Suppressor macrophage treated with lipopolysaccharide for 4 hours (primary cell): ENCODE data around the gene TUBA1A.
"Not testable (repeated sequence)": the region's sequence is repeated elsewhere in the genome, so short reads cannot be mapped to it uniquely, and the experiment has no call there.

Experiments
- DNase-seq: peaks from one replicate; pipeline ENCODE4 v3.0.0-alpha.2; 2020

Gene TUBA1A

DNA sequence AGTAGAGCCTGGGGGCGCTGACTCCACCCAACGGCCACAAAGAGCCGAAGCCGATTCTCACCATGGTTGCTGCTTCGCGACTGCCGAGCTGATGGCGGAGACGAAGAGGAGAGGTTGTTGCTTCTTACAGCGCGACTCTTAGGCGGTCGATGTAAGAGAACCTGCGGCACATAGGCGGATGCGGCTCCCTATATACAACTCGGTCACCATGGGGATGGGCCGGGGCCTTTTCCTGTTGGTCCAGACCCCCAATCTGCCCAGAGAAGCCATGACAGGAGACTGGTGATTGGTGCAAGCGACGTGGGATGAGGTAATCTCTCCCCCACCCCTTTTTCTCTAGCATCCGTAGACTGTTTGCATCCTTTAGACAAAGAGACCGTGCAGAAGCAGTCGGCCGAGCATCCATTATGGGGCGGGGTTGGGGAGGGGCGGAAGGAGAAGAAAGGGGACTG is at the start of gene TUBA1A:
TSS of gene TUBA1A (minus strand) at position 165 of the 452 bp plus-strand sequence. CDS start at position 64, 101 bp downstream.
- DNase-seq: peak; percentile 93

DNA sequence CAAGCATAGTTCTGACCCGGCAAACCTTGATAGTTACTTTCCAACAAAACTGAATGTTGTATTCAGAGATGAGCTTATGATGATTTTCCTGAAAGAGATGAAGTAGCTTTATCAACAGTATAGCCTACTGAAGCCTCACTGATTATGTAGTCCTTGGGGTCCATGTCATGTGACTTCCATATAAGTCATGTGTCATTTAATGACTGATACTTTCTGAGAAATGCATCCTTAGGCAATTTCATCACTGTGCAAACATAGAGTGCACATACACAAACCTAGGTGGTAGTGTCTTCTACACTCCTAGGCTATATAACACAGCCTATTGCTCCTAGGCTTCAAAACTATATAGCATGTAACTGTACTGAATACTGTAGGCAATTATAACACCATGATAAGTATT is 47.5 kb upstream of the TUBA1A start:
- peak; percentile 42 for DNase-seq

- DNase-seq: peak; percentile 97
Observed at GRCh38 chr12:49233842-49234526, 45.1 kb upstream of the TUBA1A start.

GRCh38 chr12:49232940-49233841 is 44.3 kb upstream of the TUBA1A start:
- peak; percentile 42 for DNase-seq

GRCh38 chr12:49231878-49232655 is 43.2 kb upstream of the TUBA1A start:
- DNase-seq: no peak

DNA sequence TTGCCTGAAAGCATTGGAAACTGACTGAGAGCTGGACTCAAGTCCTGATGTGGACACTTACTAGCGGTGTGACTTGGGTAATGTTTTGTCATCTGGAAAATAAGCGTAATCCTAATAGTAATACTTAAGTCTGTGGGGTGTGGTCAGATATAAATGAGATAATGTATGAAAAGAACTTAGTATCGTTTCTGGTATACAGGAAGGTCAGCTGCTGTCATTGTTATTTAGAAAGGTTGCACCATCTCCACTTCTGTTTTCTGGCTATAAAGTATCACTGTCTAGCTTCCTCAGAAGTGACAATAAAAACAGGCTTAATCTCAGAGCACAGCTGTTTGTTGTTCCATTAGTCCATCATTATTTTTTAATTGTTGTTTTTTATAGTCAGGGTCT is 41.9 kb upstream of the TUBA1A start:
- DNase-seq: peak; percentile 96

GRCh38 chr12:49230176-49230804 is 41.4 kb upstream of the TUBA1A start:
- DNase-seq: no peak

DNA sequence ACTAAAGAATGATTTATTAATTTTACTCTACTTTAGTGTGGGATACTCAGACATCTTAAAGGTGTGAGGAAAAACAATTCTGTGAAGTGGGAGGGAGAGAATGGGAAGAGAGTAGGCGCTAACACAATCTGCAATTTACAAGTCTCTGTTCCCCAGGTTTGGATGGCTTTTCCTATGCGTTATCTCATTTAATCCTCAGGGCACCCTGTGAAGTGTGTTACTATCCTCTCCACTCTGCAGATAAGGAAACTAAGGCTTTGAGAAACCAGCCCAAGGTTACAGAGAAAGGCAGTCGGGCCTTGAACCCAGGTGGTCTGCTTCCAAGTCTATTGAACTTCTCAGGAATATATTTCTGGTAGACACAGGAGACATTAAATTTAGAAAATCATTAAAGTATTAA is 39.8 kb upstream of the TUBA1A start:
- no peak for DNase-seq

- DNase-seq: no peak
Observed at GRCh38 chr12:49227713-49228112, 38.8 kb upstream of the TUBA1A start.

DNA sequence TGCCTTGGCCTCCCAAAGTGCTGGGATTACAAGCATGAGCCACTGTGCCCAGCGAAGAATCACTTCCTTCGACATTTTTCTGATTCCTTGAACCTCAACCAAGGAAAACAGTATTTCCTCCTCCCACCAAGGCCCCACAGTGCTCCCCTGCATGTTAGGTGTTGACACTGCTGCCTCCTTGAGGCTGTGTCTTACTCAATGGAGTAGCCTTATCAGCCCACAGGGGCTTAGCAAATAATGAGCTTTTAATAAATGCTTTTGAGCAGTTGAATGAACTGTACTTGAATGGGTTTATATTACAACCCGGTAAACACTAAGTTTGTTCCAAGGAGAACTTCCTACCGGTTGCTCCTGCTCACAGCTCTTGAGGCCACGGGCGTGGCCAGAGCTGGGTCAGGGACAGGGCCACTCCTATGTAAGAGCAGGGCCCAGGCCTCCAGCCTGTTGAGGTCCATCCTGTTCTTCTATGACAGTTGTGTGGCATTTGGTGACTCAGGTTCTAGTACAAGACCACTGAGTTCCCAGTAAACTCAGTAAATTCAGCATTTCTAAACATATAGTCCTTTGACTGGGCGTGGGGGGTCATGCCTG is 36.8 kb upstream of the TUBA1A start:
- peak; percentile 31 for DNase-seq

- peak; percentile 36 for DNase-seq
Observed at GRCh38 chr12:49223590-49224369, 34.9 kb upstream of the TUBA1A start.

DNA sequence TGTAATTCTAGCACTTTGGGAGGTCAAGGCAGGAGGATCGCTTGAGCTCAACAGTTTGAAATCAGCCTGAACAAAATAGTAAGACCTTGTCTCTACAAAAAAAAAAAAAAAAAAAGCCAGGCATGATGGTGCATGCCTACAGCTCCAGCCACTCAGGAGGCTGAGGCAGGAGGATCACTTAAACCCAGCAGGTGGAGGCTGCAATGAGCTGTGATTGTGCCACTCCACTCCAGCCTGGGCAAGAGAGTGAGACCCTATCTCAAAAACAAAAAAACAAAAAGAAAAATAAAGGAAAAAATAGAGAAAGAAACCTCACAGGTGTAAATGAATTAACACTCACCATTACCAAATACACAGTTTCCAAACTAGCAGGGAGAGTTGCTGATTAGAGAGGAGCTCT is 34.2 kb upstream of the TUBA1A start:
- no peak for DNase-seq

GRCh38 chr12:49220972-49221371 is 32.1 kb upstream of the TUBA1A start:
- DNase-seq: no peak

- no peak for DNase-seq
Observed at GRCh38 chr12:49219417-49220026, 30.6 kb upstream of the TUBA1A start.

GRCh38 chr12:49212572-49212971 is 23.7 kb upstream of the TUBA1A start:
- no peak for DNase-seq

- not testable (repeated sequence) for DNase-seq
Observed at GRCh38 chr12:49210703-49211102, 21.8 kb upstream of the TUBA1A start.

DNA sequence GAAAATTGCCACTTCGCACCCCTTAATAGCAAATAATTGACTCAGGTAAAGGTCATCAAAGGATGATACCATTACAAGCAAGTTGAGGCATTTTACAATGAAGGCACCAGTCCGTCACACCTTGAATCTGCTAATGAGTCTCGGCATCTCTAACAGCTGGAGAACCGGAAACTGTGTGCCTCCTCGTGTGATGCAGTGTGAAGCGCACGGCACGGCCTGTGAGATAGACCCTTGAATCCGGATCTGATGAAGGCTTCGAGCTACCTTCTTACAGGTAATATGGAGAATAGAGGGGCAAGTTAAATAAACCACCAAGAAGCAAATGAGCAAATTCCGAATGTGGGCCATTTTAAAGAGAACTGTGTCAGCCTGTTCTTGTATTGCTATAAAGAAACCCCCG is 19.8 kb upstream of the TUBA1A start:
- DNase-seq: no peak

GRCh38 chr12:49208146-49208545 is 19.3 kb upstream of the TUBA1A start:
- DNase-seq: no peak

DNA sequence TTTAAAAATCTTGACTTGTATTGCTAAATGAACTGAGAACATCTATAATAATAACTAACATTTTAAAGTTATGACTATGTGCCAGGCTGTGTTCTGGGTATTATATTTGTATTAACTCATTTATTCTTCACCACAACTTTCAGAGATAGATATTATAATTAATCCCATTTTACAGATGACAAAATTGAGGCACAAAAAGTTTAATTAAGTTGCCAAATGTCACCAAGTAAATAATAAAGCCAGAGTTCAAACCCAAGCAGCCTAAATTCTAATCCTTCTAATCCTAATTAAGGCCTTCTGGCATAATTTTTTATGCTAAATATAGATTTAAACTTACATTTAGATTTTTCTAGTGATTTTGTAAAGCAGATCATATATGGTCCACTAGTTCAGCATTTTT is 17.5 kb upstream of the TUBA1A start:
- DNase-seq: no peak

DNA sequence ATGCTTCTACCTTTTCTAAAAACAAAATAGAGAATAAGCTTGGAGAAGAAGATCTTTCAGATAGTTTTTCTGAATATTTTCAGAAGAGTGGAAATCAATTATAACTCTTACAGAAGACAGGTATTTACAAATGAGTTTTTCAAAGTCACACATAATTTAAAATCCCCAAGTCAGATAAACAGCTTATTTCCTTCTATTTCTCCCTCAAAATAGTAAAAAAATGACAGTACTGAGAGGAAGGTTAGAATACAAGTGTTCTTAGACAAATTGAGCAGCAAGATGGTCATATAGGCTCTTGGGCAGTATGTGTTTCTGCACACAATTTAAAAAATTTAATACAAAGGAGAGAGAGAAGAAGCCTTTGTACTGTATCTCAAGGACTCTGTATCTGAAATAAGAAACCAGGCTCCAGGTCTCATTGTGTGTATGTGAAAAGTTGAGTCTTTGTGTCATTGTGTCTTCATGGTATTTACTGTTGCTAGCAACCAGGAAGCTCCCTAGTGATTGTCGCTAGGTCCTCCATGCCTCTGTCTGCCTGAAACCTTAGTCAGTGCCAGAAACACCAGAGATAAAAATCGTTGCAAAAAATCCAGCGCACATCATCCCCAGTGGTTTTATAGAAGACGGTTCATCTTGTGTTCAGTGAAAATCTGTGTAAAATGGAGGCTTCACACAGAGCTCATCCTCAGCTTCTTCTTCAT is 12.9 kb upstream of the TUBA1A start:
- no peak for DNase-seq
